Nucleus accumbens (tissue), 56 donors: ENCODE data around the gene NPEPPS.
"Not testable (repeated sequence)": the region's sequence is repeated elsewhere in the genome, so short reads cannot be mapped to it uniquely, and the experiment has no call there.

Experiments
- DNase-seq, 56 donors: peaks; one replicate each; lab custom pipeline; 2025; lab: John Stamatoyannopoulos, UW

The NPEPPS gene

DNA sequence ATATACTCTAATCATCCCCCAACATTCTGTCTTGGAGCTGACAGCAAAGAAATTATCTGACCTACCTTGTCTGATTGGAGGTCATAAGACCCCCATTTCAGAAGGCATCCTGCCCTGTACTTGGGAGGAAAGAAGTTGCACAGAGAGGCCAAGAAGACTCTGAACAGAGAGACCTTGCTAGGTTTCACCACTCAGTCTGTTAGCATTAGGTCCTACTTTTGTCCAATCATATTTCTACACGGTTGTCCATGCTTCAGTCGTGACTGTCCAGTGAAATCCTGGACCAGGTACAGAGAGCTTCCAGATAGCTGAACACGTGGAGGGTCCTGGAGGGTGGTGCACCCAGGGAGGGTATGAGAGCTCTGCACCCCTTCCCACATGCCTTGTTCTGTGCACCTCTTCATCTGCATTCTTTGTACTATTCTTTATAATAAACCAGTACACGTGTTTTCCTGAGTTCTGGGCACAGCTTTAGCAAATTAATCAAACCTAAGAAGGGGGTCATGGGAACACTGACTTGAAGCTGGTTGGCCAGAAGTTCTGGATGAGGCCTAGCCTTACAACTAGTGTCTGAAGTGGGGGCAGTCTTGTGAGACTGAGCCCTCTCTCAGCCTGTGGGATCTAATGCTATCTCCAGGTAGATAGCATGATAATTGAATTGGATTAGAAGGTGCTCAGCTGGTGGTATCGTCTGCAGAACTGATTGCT lies 30.9 kb downstream of the NPEPPS start:
- not testable (repeated sequence) for DNase-seq

DNA sequence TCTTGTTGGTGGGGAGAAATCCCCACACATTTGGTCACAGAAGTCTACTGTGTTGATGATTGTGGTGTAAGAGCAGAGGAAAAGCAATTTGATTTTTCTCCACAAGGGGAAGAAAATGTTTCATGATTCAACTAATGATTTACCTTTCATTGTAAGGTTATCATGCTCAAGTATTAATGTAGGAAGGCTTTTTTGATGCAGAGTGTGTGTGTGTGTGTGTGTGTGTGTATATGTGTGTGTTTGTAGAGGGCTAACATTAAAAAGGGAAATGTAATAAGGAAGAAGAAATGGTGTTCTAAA lies 31.4 kb downstream of the NPEPPS start:
- DNase-seq, result not testable (repeated sequence)

DNA sequence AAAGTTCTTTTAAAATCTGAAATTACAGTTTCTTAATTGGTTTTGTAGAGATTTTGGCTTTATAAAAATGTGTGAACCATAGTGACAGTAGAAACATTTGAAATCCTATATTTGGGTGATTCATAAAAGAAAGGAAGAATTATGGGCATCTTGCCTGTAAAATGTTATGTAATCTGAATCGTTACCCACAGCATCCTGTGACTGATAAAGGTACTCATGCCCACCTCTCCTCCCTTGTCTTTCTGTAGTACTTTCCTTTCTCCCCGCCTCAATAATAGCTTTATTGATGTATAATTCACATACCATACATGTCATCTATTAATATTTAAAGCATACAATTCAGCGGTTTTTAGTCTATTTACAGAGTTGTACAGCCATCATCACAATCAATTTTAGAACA lies 36.4 kb downstream of the NPEPPS start:
- not testable (repeated sequence) for DNase-seq

DNA sequence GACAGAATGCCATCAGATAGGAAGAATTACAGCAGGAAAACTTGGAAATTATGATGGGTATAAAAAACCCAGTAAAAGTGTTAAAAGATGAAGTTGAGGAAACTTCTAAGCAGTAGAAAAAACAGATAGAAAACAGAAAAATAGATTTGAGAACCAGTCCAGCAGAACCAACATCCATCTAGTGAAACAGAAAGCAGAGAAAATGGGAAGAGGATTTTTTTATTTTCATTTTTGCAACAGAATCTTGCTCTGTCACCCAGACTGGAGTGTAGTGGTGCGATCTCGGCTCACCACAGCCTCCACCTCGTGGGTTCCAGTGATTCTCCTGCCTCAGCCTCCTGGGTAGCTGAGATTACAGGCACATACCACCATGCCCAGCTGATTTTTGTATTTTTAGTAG lies 41.7 kb downstream of the NPEPPS start:
- DNase-seq, result not testable (repeated sequence)

DNA sequence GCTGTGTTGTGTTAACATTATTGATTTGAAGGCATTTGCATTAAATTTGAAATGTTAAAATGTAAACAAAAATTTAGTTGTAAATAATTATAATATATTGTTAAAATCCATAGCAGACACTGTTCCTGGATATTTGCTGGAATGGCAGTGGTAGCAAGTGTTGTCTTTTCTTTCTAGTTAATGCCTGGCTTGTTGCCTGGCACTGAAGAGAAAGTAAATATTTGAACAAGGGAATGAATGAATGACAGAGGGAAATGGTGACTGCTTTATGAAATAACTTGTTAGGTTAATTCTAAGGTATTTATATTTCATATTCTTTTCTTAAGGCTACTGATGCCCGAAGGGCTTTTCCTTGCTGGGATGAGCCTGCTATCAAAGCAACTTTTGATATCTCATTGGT lies 51.5 kb downstream of the NPEPPS start:
- DNase-seq, result not testable (repeated sequence)

DNA sequence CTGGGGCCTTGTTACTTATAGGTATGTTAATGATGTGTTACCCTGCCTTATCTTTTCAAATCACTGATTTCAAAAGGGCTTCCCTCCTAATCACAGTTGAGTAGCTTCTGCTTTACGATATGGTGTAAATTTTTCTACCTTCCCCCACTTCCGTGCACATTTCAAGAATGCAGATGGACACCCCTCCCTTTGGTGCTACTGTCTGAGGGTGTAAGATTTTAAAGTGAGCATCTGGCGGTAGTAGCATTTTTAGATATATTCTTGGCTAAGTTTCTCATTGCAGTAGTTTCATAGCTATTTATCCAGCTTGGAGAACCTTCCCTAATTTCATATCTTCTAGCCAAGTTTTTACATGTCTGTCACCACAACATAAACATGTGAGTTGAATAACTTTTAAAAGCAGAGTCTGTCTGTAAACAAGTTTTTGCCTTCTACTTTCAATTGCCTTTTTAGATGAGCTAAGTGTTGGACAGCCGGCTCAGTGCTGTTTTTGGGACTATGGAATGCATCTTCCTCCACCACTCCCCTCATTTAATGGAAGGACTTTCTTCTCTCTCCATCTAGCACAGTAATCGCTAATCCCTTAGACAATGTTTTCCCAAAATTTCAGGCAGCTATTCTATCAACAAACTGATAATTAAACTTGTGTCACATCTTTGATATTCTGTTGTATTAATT lies 55.6 kb downstream of the NPEPPS start:
- DNase-seq, result not testable (repeated sequence)

DNA sequence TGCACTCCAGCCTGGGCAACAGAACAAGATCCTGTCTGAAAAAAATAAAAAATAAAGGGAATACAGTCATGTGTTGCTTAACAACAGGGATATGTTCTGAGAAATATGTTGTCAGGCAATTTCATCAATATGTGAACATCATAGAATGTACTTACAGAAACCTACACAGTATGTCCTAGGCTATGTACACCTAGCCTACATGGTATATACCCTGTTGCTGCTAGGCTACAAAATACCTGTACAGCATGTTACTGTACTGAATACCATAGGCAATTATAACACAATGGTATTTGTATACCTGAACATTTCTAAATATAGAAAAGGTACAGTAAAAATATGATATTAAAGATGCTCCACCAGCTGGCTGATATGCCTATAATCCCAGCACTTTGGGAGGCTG lies 62.6 kb downstream of the NPEPPS start:
- DNase-seq, result not testable (repeated sequence)

DNA sequence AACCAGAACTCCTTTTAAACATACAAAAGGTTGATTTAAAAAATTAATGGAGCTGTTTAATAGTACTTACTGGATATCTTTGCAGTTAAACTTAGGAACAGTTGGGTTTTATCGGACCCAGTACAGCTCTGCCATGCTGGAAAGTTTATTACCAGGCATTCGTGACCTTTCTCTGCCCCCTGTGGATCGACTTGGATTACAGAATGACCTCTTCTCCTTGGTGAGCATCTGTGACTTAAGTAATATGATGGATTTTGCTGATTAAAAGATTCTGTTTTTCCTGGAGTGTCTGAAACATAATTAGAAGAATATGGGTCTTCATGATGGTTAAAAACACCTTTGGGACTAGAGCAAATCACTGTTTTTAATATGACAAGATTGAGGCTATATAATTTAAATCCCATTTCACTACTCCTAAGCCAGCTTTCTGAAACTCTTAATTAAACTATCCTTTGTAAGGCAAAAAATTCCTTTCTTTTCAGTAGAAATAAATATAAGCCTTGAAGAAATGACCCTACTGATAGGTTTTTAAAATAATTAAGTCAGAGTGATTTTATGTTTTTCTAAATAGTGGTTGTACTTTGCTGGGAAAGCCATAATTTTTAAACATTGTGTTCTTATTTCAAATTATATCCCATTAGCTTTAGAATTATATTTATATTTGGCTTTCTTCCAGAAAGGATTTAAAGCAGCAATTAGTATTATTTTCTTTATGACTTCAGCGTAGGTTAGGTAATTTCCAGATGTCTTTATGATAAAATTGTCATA lies 73.1 kb downstream of the NPEPPS start:
- no peak for DNase-seq

DNA sequence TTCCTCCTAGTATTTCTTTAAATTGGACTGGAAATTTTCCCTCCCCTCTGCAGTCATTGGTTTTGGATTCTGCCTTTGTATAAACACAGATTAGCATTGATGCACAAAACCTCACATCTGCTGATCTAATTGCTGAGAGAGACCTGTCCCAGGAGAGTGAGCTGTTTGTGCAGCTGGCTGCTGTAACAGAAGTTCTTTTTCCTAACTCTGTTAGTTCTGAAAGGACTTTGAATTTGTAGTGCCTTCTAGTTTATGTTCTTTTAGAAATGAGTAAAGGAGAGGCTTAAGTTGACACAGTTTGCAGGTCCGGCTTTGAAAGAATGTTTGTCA lies 73.7 kb downstream of the NPEPPS start:
- no peak for DNase-seq

DNA sequence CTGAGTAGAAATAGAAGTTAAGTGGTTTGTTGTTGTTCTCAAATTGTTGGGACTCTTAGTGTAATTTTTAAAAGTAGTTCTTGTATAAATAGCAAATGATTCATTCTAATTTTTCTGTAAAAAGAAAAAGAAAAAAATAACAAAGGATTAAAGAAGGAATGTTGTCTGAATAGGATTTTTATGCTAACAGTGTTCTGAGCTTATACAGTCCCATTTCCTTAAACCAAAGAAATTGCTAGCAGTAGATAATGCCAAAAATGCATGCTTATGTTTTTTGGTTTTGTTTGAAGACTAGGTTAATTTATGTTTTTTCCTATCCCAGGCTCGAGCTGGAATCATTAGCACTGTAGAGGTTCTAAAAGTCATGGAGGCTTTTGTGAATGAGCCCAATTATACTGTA lies 74.1 kb downstream of the NPEPPS start:
- no peak for DNase-seq

DNA sequence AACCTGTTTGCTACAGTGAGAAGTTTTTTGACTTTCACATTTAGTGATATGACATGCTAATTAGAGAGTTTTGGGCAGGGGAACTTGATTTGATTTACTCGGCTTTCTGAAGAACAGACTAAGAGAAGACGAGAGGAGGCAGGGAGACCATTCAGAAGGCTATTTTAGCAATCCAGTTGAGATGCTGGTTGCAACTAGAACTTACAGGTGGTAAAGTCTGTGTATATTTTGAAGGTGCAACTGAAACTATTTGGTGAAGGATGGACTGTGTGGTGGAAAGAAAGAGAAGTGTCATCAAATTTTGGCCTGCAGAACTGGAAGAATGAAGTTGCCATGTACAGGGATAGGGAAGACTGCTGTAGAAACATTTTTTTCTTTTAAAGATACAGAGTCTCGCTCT lies 76.6 kb downstream of the NPEPPS start:
- DNase-seq, result no peak

DNA sequence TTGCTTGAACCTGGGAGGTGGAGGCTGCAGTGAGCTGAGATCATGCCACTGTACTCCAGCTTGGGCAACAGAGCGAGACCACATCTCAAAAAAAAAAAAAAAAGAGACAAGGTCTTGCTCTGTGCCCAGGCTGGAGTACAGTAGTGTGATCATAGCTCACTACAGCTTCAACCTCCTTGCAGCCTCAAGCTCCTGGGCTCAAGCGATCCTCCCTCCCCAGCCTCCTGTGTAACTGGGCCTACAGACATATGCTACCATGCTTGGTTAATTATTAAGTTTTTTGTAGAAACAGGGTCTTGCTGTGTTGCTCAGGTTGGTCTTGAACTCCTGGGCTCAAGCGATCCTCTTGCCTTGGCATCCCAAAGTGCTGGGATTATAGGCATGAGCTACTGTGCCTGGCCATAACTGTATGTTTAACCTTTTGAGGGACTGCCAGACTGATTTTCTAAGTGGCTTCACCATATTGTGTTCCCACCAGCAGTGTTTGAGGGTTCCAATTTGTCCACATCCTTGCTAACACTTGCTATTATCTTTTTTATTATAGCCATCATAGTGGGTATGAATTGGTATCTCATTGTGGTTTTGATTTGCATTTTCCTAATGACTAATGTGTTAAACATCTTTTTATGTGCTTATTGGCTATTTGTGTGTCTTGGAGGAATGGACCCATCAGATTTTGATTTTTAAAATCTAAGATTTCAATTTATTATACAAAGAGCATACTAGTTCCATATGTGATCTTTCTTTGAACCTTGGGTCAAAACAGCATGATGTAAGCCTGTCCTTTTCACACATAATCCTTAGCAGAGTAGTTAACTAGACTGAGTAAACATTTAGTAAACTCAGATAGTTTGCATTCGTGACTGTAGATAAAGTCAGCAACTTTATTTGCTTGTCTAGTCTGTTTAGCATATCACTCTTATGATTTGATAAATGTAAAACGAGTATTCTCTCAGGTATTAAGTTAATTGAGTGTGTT lies 80.8 kb downstream of the NPEPPS start:
- no peak for DNase-seq

DNA sequence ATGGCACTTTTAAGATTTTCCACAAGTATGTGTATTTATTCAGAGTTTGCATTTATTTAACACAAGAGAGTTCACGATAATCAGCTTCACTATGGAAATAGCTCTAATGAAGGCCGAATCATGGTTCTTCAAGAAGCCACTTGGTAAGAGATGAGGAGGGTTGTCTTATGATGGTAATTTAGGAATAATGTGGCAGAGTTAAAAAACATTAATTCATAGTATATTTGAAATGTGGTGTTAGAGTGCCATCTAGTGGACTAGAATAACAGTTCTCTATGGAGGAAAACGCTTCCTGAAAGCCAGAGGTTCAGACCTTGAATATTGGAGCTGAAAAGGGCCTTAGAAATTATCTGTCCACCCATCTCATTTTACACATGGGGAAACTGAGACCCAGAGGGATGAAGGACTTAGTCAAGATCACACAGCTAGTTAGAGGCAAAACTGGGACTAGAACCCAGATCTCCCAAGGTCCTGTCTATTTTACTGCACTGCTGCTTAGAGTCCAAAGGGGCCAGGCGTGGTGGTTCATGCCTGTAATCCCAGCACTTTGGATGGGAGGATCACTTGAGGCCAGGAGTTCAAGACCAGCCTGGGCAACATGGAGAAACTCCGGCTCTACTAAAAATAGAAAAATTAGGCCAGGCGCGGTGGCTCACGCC lies 85.0 kb downstream of the NPEPPS start:
- DNase-seq, result no peak

DNA sequence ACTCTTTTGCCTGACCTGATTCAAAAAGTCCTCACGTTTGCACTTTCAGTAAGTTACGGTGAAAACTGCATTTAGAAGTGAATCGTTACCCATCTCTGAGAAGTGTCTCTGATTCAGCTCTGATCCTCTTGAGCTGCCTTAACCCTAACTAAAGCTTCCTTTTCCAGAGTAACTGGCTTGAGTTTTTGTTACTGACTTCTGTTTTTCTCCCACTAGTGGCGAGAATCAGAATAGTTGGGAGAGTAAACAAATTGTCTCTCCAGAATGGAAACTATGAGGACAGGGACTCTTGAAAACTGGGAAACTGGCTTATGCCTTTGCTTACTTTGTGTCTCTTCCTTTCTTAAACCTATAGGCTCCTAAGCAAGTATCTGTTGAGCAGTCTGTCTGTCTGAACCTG lies 87.5 kb downstream of the NPEPPS start:
- DNase-seq, result no peak

DNA sequence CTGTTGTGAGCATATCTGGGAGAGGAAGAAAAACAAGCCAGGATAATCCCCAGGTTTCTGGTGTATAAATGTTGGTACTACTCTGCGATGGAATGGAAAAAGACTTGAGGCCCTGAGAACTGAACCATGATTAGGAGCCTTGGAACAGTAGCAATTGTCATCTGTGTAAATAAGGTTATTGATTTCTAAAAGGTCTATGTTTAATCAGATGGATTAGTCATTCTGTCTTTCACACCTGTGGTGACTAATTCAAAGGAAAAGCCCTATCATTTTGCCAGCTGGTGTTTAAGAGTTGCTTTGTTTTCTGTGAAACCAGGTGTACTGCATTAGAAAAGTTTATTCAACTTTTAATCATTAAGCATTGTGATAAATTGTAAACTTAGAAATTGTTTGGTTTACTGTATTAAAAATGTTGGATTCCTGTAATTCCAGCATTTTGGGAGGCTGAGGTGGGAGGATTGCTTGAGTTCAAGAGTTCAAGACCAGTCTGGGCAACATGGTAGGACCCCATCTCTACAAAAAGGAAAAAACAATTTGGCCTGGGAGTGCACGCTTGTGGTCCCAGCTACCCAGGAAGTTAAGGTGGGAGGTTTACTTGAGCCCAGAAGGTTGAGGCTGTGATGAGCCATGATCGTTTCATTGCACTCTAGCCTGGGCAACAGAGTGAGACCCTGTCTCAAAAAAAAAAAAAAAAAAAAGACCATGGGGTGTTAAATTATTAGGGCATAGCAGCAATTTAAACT lies 89.8 kb downstream of the NPEPPS start:
- no peak for DNase-seq

DNA sequence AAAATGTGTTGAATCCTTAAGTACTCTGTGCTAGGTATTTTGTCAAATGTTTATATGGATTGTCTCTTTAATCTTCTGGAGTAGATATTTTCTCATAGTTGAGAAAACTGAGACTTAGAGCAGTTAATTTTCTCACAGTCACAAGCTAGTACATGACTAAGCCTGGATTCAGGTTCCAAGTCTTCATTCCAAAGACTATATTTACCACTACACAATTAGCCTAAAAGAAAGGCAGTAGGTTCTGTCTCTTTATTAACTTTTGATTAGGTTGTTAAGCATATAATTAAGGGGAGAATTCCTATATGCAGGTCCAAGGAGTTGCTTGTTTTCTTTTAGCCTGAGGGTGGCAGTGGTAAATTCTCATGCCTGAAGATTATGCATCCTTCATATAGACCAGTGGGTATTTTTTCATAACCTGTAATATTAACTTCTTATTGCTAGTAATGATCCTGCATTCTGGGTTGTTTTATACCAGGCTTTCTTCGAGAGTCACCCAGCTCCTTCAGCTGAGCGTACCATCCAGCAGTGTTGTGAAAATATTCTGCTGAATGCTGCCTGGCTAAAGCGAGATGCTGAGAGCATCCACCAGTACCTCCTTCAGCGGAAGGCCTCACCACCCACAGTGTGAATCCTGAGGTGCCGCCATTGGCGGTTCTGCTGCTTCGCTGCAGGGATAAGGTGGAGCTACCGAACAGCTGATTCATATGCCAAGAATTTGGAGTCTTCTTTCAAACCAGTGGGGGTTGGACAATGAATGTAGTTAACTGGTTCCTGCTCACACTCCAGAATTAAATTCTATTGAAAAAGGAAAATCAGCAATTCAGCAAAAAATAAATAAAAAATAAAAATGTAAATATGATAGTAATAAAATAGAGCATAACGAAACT lies 90.6 kb downstream of the NPEPPS start:
- peak in 39 of 56 donors; percentile 2 to 70 (median 24) for DNase-seq

DNA sequence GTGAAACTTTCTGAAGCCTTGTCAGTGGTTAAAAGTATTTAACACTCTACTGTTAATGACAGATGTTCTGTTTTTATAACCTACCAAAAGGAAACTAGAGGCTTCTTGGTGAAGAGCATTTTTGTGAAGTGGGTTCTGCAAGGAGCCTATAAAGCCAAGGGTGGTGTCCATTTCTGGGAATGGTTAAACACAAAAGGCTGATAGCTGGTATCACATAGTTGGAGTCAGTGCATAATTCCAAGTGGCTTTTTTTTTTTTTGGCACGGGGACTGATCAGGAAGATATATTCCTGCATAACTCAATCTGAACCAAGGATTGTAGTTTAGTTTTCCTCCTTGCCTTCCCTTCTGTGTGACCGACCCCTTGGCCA lies 91.3 kb downstream of the NPEPPS start:
- no peak for DNase-seq

DNA sequence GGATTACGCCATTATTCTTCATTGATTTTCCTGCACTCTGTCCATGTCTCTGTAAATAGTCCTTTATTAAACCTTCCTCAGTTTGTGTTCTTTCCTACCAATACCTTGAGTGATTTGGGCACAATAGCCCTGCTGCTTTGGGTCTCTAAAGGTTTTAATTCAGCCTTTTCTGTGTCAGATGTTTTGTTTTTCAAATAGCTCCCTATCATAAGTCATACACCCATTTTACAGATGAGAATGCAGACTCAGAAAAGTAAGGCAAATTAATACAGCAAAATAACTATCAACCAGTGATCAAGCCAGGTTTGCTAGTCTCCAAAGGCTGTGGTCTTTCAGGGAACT lies 93.8 kb downstream of the NPEPPS start:
- DNase-seq, result no peak
